Umbilical cord (tissue), 2 donors: ENCODE measurements around the gene RPEL1. TPM values are rescaled to one million over a fixed set of nuclear protein-coding genes. Genes with fewer than 3 reads are reported as not detected.
"Not testable (repeated sequence)": the region's sequence is repeated elsewhere in the genome, so short reads cannot be mapped to it uniquely, and the experiment has no call there.

Experiments
- DNase-seq: peaks from one replicate; pipeline ENCODE4 v3.0.0-alpha.2; 2015; ENCODE audit warnings: low spot score
- total RNA-seq: library from RNA; depleted of rRNA; stranded (reverse); fragments of >200 nt; gene quantifications from one replicate; pipeline ENCODE4 v1.2.3, GENCODE V29; 2014; ENCODE audit warnings: low replicate concordance; ENCODE audit not compliant: insufficient read depth

Gene RPEL1
- total RNA-seq, 1 donor from 2014 or later: 3.9 TPM

DNA sequence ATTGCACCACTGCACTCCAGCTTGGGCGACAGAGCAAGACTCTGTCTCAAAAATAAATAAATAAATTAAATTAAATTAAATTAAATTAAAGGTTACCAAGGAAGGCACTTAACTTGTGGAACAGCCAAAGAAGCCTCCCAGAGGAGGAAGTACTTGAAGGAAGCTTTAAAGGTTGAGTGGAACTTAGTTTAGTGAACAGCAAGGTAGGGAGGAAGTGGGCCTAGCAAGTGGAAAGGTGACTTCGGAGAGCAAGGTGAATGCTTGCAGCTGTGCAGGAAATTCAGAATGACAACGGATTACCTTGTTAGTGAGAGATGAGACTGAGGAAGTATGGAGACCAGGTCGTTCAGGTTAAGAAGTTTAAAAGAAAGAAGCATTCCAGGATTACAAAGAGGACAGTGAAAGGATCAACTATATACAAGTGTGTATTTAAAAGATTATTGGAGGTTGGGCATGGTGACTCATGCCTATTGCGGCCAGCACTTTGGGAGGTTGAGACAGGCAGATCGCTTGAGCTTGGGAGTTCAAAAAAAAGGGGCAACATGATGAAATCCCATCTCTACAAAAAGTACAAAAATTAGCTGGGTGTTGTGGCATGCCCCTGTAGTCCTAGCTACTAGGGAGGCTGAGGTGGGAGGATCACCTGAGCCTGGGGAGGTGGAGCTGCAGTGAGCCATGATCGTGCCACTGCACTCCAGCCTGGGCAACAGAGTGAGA is 12.8 kb upstream of the RPEL1 start:
- no peak for DNase-seq

DNA sequence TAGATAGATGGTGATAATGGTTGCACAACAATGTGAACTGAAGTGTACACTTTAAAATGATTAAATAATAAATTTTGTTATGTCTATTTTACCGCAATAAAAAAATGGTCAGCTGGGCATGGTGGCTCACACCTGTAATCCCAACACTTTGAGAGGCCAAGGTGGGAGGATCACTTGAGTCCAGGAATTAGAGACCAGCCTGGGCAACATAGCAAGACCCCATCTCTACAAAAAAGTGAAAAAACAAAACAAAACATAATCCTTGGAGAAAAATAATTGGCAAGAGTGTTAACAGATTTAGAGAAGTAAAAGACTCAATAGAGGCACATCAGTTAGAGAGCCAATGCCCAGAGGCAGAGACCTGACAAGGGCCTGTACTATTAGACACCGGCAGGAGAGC is 9.9 kb upstream of the RPEL1 start:
- no peak for DNase-seq

DNA sequence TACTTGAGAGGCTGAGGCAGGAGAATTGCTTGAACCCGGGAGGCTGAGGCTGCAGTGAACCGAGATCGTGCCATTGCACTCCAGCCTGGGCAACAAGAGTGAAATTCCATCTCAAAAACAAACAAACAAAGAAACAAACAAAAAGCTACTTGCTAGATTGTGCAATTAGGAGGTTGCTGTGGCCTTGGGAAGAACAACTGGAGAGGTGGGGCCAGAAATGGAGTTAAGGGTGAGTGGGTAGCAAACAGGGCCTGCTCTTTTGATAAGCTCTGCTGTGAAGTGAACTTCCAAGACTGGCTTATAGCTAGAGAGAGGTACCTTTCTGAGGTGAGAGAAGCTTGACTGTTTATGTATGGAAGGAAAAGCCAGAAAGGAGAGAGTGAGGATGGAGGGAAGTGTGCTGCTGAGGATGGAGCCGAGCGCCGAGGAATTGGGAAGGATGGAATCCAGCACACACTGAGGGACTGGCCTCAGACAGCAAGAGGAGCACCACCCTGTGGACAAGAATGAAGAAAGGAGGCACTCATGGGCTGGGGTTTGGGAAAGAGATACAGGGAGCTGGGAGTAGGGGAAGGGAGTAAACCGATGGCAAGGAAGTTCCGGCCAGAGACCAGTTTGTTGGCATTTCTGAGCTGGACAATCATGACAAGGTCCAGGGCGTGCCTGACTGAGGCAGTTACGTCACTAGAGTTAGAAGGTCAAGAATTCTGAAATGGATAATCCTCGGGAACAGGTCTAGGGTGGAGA is 7.0 kb upstream of the RPEL1 start:
- DNase-seq: peak; percentile 69

DNA sequence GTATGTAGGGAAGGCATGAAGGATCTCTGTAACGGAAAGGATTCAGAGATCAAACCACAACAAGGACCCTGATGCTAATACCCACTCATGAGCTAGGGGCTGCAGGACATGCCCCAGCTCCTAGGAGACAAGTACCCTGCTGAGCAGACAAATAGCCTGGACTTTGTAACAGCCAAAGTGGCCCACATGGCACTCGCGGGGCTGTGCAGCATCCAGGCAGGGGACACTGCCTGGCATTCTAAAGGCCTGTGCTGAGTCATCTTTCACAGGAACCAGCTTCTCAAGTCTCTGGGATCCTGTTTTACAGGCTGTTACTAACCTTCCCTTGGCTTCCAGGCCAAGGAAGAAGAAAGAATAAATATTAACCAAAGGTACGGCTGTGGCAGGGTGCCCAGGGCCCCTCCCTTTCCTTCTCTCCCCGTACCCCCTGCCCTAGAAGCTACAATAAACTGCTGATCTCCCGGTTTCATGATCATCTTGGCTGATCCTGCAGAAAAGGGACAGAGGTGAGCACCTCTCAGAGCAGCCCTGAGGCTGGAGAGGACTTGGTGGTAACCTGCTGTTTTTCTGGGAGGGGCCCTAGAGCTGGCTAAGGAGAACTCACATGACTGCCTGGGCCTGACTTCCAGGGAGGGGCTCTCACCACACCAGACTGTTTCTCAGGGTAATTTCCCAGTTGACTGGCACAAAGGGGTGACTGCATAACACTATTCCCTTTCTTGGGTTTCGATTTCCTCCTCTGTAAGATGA is 4.2 kb upstream of the RPEL1 start:
- peak; percentile 62 for DNase-seq

DNA sequence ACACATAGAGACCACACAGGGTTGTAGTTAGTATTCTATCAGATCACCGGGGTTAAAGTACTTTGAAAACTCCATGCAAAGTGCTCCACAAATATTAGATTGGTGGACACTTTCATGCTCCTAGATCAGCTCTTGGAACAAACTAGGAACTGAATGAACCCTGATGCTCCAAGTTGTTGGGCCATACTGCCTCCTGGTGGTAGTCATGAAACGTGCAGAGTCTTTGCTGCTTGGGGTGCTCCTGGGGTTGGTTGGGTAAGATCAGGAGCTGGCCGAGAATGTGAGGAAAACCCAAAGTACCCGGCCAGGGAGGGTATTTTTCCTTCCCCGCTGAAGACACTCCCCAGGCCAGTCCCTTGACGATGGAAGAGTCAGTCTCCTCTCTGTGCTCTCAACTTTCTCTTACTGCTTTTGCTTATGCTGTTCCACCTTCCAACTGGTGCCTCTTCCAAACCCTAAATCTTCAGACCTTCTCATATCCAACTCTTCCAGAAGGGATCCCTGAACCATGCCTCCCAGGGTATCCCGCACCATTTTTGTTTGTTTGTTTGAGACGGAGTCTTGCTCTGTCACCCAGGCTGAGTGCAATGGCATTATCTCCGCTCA is 918 bp upstream of the RPEL1 start:
- peak; percentile 80 for DNase-seq

DNA sequence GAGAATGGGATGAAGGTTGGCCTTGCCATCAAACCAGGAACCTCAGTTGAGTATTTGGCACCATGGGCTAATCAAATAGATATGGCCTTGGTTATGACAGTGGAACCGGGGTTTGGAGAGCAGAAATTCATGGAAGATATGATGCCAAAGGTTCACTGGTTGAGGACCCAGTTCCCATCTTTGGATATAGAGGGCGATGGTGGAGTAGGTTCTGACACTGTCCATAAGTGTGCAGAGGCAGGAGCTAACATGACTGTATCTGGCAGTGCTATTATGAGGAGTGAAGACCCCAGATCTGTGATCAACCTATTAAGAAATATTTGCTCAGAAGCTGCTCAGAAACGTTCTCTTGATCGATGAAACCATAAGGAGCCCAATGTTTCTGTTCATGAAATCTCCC is 637 bp downstream of the RPEL1 start:
- DNase-seq: no peak

DNA sequence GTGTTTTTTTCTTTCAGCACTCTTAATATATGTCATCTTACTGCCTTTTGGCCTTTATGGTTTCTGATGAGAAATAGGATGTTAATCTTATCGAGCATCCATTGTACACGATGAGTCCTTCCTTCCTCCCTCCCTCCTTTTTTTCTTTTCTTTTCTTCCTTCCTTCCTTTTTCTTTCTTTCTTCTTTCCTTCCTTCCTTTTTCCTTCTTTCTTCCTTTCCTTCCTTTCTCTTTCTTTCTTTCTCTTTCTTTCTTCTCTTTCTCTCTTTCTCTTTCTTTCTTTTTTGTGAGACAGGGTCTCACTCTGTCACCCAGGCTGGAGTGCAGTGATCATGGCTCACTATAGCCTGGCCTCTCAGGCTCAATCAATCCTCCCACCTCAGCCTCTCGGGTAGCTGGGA is 8.4 kb downstream of the RPEL1 start:
- no peak for DNase-seq

DNA sequence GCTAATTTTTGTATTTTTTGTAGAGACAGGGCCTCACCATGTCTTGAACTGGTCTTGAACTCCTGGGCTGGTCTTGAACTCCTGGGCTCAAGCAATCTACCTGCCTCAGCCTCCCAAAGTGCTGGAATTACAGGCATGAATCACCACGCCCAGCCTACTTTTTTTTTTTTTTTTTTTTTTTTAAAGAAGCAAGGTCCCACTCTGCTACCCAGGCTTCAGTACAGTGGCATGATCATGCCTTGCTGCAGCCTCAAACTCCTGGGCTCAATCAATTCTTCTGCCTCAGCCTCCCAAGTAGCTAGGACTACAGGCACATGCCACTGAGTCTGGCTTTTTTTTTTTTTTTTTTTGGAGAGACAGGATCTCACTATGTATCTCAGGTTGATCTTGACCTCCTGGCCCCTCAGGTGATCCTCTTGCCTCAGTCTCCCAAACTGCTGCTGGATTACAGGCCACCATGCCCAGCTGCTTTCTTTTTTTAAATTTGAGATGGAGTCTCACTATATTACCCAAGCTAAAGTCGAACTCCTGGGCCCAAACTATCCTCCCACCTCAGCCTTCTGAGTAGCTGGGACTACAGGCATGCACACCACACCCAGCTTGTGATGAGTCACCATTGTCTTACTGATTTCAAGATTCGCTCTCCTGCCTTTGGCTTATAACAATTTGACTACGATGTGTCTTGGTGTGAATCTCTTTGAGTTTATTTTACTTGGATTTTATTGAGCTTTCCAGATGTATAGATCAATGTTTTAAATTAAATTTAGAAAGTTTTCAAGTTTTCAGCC is 9.0 kb downstream of the RPEL1 start:
- no peak for DNase-seq

DNA sequence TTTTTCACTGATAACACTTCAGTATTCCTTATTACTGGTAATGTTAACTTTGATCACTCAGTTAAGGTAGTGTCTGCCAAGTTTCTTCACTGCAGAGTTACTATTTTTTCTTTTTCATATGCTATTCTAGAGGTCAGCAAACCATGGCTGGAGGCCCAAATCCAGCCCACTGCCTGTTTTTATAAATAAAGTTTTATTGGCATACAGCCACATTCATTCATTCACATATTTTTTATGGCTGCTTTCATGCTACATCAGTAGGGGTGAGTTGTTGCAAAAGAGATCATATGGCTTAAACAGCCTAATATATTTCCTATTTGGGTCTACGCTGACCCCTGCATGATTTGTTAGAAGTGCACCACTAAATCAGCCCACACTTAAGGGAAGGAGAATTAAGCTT is 10.9 kb downstream of the RPEL1 start:
- DNase-seq: no peak

DNA sequence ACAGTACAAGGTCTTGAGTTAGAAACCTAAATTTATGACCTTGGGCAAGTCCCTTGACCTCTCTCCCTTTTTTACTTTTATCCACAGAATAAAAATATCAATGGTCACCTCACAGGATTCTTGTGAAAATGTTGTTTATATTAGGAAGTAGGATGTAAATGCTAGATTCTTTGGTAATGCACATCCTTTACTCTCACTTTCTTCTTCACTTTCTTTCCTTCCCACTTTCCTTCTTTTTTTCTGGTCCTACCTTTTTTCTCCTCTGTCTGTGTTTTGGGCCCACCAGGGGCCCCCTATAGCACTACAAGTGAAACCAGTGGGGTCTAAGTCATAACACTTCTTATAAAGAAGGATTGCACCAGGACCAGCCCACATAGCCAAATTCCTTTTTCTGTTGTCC is 12.1 kb downstream of the RPEL1 start:
- no peak for DNase-seq

DNA sequence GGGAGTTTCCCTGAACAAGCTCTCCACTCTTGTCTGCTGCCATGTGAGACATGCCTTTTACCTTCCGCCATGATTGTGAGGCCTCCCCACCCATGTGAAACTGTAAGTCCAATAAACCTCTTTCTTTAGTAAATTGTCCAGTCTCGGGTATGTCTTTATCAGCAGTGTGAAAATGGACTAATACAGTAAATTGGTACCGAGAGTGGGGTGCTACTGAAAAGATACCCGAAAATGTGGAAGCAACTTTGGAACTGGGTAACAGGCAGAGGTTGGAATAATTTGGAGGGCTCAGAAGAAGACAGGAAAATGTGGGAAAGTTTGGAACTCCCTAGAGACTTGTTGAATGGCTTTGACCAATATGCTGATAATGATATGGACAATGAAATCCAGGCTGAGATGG is 13.2 kb downstream of the RPEL1 start:
- DNase-seq: not testable (repeated sequence)

DNA sequence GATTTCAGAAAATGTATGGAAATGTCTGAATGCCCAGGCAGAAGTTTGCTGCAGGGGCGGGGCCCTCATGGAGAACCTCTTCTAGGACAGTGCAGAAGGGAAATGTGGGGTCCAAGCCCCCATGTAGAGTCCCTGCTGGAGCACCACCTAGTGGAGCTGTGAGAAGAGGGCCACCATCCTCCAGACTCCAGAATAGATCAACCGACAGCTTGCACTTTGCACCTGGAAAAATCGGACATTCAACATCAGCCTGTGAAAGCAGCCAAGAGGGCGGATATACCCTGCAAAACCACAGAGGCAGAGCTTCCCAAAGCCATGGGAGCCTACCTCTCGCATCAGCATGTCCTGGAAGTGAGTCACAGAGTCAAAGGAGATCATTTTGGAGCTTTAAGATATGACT is 14.3 kb downstream of the RPEL1 start:
- no peak for DNase-seq

DNA sequence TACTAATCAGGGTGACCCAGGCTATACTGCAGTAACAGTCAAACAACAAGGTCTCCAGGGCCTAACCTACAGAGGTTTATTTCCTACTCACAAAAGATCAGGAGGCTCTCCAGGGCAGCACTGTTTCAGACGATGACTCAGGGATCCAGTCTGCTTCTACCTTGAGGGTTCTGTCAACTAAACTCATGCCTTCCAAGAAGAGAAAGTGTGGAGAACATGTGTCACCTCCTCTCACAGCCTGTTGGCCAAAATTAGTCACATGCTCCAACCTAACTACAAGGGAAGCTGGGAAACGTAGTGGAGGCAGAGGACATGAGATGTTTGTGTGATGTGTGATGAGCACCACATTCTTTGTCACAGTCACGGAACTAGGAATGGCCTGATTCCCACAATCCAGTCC is 16.5 kb downstream of the RPEL1 start:
- DNase-seq: no peak

DNA sequence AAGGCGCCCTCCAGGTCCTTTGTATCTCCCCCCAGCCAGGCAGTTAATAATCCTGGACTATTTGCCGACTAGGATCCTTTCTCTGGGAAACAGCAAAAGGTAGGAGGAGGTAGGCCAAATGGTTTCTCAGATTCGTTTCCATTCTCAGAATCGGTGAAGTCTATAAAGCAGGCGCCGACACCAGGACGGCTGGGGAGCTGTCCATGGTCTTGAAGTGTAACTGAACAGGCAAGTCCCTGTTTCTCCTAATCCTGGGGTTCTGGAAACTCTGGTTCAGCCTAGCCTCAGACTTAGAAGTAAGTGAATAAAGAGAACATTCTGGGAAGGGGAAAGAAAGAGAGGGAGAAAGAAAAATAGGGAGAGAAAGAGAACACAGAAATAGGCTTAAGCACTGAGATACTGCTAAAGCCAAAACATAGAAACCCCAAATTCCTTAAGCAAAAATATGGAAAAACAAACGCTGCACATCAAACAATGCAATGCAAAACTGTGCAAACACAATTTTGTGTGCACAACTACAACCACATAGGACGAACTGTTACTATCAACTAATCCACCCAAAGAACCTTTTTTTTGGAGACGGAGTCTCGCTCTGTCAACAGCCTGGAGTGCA is 20.1 kb downstream of the RPEL1 start:
- DNase-seq: peak; percentile 88

DNA sequence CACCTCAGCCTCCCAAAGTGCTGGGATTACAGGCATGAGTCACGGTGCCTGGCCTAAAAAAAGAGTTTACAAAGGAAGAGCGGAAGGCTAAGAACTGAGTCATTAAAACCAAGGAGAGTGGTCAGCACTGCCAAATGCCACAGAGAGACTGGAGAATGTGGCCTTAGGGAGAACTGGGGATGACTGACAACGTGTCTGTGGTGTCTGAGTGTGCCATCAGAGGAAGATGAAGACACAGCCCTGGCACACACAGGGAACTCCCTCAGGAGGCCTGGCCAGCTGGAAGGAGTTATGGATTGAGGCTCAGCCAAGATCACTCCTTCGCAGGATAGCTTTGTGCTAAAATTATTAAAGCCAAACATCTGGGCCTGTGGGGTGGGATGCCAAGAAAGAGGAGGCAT is 27.4 kb downstream of the RPEL1 start:
- peak; percentile 80 for DNase-seq

DNA sequence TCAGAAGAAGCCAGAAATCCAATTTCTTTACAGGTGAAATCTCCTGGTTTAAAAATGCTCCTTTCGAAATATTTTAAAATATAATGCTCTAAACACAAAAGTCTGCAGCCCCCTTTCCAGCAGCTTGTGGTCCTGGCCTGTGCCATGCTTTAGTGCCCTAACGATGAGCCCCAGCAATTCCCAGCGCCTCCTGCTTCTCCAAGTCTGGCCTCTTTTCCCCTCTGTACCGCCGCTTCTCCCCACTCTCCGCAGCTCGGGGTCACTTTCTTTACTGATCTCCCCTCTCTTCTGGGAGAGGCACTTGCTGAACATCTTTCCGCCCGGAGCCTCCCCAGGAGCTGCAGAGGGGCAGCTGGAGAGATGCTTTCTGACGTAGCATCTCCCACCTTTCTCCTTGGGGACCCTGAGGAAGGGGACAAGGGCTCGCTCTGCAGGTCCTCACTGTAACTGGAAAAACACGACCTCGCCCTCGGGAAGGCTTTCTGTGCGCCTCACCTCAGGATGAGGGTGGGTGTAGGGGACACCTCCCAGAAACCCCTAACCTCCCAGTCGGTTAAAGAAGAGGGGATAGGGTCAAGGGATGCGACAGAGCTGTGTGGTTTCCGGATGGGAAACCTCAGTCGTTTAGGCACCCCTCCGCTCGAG is 30.7 kb downstream of the RPEL1 start:
- no peak for DNase-seq

DNA sequence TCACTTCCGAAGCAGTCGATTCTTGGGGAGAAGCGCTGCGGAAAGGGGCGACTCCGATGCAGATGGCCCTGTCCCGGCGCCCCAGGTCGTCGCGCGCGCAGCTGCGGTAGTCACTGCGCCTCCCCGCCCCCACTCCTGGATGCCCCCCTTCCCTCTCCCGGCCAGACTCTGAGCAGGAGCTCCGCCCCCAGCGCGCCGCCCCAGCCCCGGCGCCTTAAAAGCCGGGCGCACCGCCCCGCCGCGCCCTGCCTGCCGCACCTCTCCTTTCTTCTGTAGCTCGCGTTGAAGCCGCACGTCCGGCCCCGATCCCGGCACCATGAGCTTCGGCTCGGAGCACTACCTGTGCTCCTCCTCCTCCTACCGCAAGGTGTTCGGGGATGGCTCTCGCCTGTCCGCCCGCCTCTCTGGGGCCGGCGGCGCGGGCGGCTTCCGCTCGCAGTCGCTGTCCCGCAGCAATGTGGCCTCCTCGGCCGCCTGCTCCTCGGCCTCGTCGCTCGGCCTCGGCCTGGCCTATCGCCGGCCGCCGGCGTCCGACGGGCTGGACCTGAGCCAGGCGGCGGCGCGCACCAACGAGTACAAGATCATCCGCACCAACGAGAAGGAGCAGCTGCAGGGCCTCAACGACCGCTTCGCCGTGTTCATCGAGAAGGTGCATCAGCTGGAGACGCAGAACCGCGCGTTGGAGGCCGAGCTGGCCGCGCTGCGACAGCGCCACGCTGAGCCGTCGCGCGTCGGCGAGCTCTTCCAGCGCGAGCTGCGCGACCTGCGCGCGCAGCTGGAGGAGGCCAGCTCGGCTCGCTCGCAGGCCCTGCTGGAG is 31.4 kb downstream of the RPEL1 start, which contains the start of gene INA:
Gene INA (plus strand): TSS at position 243 of the 817 bp plus-strand sequence. CDS start 74 bp downstream, at position 317.
- DNase-seq: peak; percentile 32

DNA sequence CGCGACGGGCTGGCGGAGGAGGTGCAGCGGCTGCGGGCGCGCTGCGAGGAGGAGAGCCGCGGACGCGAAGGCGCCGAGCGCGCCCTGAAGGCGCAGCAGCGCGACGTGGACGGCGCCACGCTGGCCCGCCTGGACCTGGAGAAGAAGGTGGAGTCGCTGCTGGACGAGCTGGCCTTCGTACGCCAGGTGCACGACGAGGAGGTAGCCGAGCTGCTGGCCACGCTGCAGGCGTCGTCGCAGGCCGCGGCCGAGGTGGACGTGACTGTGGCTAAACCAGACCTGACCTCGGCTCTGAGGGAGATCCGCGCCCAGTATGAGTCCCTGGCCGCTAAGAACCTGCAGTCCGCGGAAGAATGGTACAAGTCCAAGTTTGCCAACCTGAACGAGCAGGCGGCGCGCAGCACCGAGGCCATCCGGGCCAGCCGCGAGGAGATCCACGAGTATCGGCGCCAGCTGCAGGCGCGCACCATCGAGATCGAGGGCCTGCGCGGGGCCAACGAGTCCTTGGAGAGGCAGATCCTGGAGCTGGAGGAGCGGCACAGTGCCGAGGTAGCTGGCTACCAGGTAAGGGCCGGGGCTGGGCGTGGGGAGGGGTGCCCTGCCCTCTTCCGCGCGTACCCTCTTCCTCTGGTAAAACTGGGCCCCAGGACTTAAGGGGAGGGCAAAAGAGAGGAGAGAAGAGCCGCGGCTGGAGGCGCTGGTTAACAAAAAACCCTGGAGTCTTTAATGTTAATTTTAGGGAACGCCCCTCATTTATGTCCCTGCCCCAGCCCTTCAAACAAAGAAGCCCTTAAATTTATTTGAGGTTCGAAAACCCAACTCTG is 32.2 kb downstream of the RPEL1 start:
- no peak for DNase-seq

DNA sequence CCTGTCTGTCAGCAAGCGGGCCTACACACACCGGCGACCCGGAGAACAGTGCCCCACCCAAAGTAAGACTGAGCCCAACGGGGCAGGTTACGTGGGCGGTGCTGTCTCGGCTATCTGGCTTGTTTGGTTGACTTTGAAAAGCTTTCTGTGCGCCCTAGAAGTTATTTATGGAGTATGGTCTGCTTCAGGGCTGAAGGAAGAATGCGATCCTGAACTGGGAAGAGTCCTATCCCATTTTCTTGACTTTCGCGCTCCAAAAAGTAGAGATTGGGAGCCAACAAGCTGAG is 32.8 kb downstream of the RPEL1 start:
- no peak for DNase-seq
